ENCODE measurements around the gene SNX10.

SNX10 gene

DNA sequence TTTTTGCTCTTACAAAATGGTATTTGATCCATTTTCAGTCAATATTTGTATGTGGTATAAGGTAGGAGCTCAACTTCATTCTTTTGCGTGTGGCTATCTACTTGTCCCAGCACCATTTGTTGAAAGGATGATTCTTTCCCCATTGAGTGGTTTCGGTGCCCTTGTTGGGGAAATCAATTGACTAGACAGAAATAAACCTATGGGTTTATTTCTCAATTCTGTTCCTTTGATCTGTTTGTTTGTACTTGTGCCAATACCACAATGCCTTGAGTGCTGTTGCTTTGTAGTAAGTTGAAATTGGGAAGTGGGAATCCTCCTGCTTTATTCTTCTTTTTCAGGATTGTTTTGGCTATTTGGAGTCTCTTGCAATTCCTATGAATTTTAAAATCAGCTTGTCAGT is 41.0 kb downstream of the SNX10 start:
- Histone ChIP-seq H3K9me2 (replicated peaks; ENCODE audit: insufficient read depth, low read length) (no peaks in the 10 kb centered on the region), H3K36me3 (replicated peaks; ENCODE audit: insufficient read depth, low read length) (no peaks in the 10 kb centered on the region), H3K9me3 (replicated peaks; ENCODE audit: insufficient read depth, low read length) (no peaks in the 10 kb centered on the region), H3K4me3 (ENCODE audit: low read length) (no peak overlapping the region), H3K9ac (ENCODE audit: low read length) (no peak overlapping the region), H3K4me2 (ENCODE audit: low read depth, low read length) (no peak overlapping the region), H3K4me1 (ENCODE audit: low read length) (no peaks in the 10 kb centered on the region), H2AFZ (ENCODE audit: low read length) (no peak overlapping the region), H3K79me2 (ENCODE audit: low read length) (no peaks in the 10 kb centered on the region), H3K27ac (ENCODE audit: low read length) (no peak overlapping the region), H4K20me1 (ENCODE audit: insufficient read depth, low read length) (no peaks in the 10 kb centered on the region), H3K27me3 (replicated peaks; ENCODE audit: insufficient read depth, low read length) (peaks cover 30% of the 10 kb centered on the region), H3F3A (ENCODE audit: insufficient read depth, low read length) (no peaks in the 10 kb centered on the region)
- DNase-seq = no peak
- TF ChIP-seq, protein P1, sequence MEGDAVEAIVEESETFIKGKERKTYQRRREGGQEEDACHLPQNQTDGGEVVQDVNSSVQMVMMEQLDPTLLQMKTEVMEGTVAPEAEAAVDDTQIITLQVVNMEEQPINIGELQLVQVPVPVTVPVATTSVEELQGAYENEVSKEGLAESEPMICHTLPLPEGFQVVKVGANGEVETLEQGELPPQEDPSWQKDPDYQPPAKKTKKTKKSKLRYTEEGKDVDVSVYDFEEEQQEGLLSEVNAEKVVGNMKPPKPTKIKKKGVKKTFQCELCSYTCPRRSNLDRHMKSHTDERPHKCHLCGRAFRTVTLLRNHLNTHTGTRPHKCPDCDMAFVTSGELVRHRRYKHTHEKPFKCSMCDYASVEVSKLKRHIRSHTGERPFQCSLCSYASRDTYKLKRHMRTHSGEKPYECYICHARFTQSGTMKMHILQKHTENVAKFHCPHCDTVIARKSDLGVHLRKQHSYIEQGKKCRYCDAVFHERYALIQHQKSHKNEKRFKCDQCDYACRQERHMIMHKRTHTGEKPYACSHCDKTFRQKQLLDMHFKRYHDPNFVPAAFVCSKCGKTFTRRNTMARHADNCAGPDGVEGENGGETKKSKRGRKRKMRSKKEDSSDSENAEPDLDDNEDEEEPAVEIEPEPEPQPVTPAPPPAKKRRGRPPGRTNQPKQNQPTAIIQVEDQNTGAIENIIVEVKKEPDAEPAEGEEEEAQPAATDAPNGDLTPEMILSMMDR (IDR thresholded peaks at IDR 0.05; ENCODE audit: low read length) = no peak
- TF ChIP-seq EZH2 (optimal IDR thresholded peaks at IDR 0.05; ENCODE audit: low read depth, low read length) (no peak), EZH2phosphoT487 (IDR thresholded peaks at IDR 0.05; ENCODE audit: low read length) (no peak)

DNA sequence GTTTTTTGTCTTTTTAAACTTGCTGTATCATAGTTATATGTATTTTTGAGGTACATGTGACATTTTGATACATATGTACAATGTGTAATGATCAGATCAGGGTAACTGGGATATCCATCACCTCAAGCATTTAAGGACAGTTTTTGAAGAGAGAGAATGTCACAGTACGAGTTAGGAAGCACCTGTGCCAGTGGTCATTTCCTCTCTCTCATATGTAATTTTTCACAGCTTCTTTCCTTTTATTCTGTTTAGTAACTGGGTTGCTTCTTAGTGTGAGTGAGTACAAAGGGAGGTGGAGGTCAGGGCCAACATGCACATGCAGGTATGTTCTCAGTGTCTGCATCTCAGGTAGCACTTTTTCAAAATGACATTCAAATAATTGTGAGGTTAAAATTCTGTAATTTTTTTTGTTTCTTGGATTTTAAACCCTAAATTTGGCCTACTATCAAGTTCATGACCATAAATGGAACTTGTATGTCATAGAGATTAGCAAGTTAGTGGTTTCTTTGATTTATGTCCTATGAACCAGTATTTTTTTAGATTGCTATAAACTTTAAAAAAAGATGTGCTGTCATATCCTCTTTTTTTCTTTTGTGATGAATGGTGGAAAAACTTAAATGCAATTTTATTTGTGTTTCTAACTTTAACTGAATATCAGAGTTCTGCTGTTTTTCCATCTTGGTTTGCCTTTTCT is 42.7 kb downstream of the SNX10 start:
- Histone ChIP-seq H3K79me2 (ENCODE audit: low read length) (no peaks in the 10 kb centered on the region), H3K4me3 (ENCODE audit: low read length) (no peak overlapping the region), H3F3A (ENCODE audit: insufficient read depth, low read length) (no peaks in the 10 kb centered on the region), H3K36me3 (replicated peaks; ENCODE audit: insufficient read depth, low read length) (no peaks in the 10 kb centered on the region), H3K27ac (ENCODE audit: low read length) (no peak overlapping the region), H2AFZ (ENCODE audit: low read length) (no peak overlapping the region), H3K9me2 (replicated peaks; ENCODE audit: insufficient read depth, low read length) (no peaks in the 10 kb centered on the region), H3K4me2 (ENCODE audit: low read depth, low read length) (no peak overlapping the region), H3K9me3 (replicated peaks; ENCODE audit: insufficient read depth, low read length) (no peaks in the 10 kb centered on the region), H3K27me3 (replicated peaks; ENCODE audit: insufficient read depth, low read length) (peaks cover 31% of the 10 kb centered on the region), H3K4me1 (ENCODE audit: low read length) (no peaks in the 10 kb centered on the region), H3K9ac (ENCODE audit: low read length) (no peak overlapping the region), H4K20me1 (ENCODE audit: insufficient read depth, low read length) (no peaks in the 10 kb centered on the region)
- no peak for DNase-seq
- TF ChIP-seq EZH2phosphoT487 (IDR thresholded peaks at IDR 0.05; ENCODE audit: low read length) (no peak), EZH2 (optimal IDR thresholded peaks at IDR 0.05; ENCODE audit: low read depth, low read length) (no peak)
- TF ChIP-seq, protein P1 (IDR thresholded peaks at IDR 0.05; ENCODE audit: low read length) = no peak

DNA sequence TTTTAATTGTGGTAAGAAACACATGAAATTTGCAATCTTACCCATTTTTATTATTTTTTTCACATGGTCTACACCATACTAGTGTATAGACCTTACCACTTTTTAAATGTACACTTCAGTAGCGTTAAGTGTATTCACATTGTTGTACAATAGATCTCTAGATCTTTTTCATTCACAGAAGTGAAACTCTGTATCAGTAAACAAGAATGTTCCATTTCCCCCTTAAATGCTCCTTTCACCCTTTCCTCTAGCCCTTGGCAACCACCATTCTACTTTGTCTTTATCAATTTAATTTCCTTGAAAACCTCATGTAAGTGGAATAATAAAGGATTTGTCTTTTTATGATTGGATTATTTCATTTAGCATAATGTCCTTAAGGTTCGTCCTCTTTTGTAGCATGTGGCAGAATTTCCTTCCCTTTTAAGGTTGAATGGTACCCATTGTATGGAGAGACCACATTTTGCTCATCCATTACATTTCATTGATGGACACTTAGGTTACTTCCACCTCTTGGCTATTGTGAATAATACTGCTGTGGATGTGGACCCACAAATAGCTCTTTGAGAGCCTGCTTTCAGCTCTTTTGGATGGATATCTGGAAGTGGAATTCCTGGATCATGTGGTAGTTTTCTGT is 45.7 kb downstream of the SNX10 start:
- DNase-seq = no peak
- H3K4me3 ChIP-seq (ENCODE audit: low read length) = no peak overlapping the region

More for the DNA sequence above, 45.7 kb downstream of the SNX10 start:
- H3K4me1 ChIP-seq (ENCODE audit: low read length) = no peaks in the 10 kb centered on the region
- no peaks in the 10 kb centered on the region for H3K9me3 ChIP-seq (replicated peaks; ENCODE audit: insufficient read depth, low read length)
- H3K79me2 ChIP-seq (ENCODE audit: low read length) = no peaks in the 10 kb centered on the region
- TF ChIP-seq, protein P1 (IDR thresholded peaks at IDR 0.05; ENCODE audit: low read length) = no peak
- TF ChIP-seq EZH2 (optimal IDR thresholded peaks at IDR 0.05; ENCODE audit: low read depth, low read length) (no peak), EZH2phosphoT487 (IDR thresholded peaks at IDR 0.05; ENCODE audit: low read length) (no peak)
- H3K9me2 ChIP-seq (replicated peaks; ENCODE audit: insufficient read depth, low read length) = no peaks in the 10 kb centered on the region
- H3K36me3 ChIP-seq (replicated peaks; ENCODE audit: insufficient read depth, low read length) = no peaks in the 10 kb centered on the region
- no peak overlapping the region for H3K27ac ChIP-seq (ENCODE audit: low read length)
- no peak overlapping the region for H3K4me2 ChIP-seq (ENCODE audit: low read depth, low read length)
- H3K27me3 ChIP-seq (replicated peaks; ENCODE audit: insufficient read depth, low read length) = peaks cover 31% of the 10 kb centered on the region
- H3K9ac ChIP-seq (ENCODE audit: low read length) = no peak overlapping the region
- H2AFZ ChIP-seq (ENCODE audit: low read length) = no peak overlapping the region
- no peaks in the 10 kb centered on the region for H3F3A ChIP-seq (ENCODE audit: insufficient read depth, low read length)
- H4K20me1 ChIP-seq (ENCODE audit: insufficient read depth, low read length) = no peaks in the 10 kb centered on the region
